Frontal cortex (tissue), 4 donors: ENCODE data around the gene SNX4. TPM values are rescaled to one million over a fixed set of nuclear protein-coding genes. Genes with fewer than 3 reads are reported as not detected.
A peak's percentile ranks its signal among the peaks of the same experiment; 100 is the strongest.

Experiments used
- DNase-seq, 2 donors: peaks; one replicate each; pipeline ENCODE4 v3.0.0; 2012; ENCODE audit warnings: low spot score in 2 of 2
- FAIRE-seq: peaks from 2 replicates; lab custom pipeline; 2012; peaks lifted over from hg19 to GRCh38; lab: Jason Lieb, UNC
- total RNA-seq: library from RNA; depleted of rRNA; stranded (reverse); fragments of >200 nt; gene quantifications from one replicate; pipeline ENCODE4 v1.2.3, GENCODE V29; 2014
- donor health status: control.
- donor health status: control.
- donor health status: control.

SNX4 gene
- total RNA-seq, 1 donor from 2014 or later, result 106 TPM

DNA sequence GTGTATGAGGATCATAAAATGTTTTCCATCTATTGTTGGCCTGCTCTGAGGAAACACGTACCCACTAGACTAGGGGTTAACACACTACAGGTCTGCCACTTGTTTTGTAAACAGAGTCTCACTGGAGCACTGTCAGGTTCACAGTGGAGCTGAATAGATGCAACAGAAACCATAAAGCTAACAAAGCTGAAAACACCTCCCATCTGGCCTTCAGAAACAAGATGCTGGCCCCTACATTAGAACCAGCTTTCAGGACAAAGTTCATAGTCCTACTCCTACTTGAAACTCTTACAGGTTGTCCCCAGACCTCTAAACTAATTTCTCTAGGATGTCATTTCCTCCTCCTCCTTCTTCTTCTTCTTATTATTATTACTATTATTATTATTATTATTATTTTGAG lies 42.3 kb downstream of the SNX4 start:
- DNase-seq (no peak), FAIRE-seq (no peak)

DNA sequence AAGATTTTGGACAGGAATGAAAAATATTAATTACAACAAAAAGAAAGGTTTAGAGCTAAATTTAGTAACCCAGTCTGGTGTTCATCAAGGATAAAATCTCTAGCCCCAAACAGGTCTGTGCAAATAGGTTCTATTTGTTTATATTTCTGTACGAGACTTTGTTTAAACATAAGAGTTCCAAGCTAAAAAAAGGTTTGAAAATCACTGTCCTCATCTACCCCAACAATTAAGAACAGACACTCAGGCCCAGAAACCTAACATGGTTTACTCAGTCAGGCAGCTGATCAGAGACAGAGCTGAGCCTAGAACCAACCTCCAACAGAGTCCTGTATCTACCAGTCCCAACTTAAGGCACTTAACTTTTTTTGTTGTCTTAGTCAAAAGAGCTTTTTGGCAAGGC lies 49.3 kb downstream of the SNX4 start:
- no peak for DNase-seq

DNA sequence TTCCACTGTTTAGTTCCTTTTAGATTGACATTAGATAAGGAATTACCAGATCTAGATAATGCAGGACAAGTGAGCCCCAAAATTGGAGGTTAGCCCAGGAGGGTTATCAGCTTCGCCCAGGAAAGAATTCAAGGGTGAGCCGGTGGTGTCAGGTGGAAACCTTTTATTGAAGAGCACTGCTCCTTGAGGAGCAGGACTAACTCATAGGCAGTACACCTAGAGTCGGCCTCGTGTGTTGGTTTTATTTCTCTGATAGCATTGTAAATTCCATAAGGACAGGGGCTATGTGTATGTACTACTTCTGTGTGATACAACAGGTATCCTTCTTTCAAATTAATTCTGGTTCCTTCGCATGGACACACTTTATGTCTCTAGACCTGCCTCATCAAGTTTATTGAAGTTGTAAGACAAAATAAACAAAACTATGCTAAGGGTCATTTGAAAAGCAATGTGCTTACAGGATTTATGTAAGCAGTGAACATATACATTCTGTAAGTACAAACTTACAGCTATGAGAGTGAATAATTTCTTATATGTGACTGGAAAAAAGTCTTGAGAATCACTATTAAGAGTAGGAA lies 57.2 kb downstream of the SNX4 start:
- DNase-seq (no peak), FAIRE-seq (no peak)

More for the DNA sequence above, 49.3 kb downstream of the SNX4 start:
- FAIRE-seq, result no peak

DNA sequence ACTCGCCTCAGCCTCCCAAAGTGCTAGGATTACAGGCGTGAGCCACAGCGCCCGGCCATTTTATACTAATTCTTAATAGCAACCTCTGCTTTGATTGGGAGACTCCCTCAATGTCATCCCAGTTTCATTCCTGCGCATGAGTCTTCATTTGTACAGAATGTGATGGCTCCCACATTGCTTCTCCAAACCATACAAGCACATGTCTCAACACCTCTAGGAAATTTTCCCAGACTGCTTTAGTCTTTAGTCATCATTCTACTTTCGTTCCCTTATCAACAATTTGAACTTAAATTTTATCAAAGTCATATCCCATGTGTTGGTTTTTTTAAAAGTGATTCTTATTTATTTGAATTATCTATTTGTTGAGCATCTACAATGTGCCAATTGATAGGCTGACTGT lies 58.1 kb downstream of the SNX4 start:
- DNase-seq (no peak), FAIRE-seq (no peak)

DNA sequence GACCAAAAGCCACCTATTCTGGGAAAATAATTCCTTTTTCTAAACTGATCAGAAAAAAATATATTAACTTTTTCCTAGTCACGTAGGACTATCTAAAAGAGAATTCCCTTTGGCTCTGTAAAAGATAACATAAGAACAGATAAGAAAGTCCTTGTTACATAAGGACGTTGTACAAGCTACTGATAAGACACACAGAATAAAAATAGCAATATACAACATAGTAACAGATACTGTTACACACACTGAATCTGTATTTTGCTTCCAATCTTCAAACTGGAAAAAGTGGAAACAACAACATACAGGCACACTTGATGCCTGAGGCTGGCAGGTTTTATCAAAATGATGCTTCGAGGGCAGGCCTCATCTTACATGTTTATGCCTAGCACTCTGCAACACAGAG lies 59.8 kb downstream of the SNX4 start:
- FAIRE-seq (no peak), DNase-seq (no peak)

DNA sequence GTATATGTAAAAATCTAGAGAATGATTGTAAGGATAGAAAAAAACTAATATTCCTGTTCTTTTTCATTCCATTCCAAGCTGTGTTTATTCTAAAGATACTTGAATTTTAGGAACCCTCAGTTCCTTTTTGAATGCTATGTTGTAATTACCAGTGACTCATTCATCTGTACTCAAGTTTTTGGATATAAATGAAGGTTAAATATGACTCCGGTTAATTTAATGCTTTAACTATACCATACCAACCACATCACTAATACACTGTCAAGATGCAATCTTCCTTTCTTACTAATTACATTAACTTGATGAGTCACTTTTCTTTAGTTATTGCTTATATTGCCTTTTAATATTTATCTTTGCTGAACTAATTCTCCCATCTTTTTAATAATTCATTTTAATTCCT lies 76.1 kb downstream of the SNX4 start:
- DNase-seq, result no peak
- no peak for FAIRE-seq

DNA sequence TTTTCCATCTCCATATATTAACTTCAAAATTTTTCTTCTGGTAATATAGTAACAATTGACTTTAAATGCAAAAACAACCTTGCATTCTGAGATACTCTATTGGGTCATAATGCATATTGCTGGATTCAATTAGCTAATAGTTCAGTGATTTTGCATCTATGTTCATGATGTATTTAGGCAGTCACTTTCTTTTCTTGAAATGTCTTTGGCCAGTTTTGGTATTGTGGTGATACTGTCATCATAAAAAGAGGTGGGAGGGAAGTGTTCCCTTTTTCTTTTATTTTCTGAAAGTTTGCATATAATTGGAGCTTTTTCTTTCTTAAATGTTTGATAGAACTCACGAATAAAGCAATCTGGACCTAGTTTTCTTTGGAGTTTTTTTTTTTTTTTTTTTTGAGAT lies 77.5 kb downstream of the SNX4 start:
- DNase-seq (no peak), FAIRE-seq (no peak)

DNA sequence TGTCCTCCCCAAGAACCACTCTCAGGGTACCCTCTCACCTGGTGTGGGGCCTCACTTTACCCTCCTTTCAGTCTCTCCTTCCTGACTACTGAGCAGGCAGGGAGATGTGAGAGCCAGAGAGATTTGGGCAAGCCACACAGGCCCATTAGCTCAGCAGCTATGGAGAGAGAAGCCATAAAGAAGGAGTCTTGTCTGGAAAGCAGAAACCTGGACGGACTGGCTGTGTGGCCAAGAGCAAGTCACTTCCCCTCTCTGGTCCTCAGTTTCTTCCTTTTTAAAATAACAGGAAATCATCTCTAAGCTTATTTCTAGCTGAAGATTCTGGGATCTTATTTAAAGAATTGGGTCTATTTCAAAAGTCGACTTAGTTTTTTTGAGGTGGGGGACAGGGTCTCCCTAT lies 79.0 kb downstream of the SNX4 start:
- FAIRE-seq, result no peak
- no peak for DNase-seq

DNA sequence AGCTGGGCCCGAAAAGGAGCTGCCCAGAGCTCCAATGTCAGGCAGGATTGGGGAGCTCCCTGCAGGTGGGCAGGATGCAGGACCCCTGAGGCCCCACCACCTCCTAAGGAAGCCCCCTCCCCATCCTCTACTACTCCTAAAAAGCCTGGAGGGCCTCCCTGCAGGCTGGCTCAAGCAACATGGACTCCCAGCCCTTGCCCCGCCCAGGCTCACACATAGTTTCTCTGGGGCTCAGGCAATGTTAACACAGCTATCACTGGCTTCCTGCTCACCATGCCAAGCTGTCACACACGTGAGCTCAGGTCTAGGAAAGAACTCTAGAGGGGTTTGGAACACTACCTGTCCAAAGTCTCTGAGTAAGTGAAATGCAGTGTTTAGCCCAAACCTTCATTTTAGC lies 79.4 kb downstream of the SNX4 start:
- FAIRE-seq, result no peak
- DNase-seq, result no peak

DNA sequence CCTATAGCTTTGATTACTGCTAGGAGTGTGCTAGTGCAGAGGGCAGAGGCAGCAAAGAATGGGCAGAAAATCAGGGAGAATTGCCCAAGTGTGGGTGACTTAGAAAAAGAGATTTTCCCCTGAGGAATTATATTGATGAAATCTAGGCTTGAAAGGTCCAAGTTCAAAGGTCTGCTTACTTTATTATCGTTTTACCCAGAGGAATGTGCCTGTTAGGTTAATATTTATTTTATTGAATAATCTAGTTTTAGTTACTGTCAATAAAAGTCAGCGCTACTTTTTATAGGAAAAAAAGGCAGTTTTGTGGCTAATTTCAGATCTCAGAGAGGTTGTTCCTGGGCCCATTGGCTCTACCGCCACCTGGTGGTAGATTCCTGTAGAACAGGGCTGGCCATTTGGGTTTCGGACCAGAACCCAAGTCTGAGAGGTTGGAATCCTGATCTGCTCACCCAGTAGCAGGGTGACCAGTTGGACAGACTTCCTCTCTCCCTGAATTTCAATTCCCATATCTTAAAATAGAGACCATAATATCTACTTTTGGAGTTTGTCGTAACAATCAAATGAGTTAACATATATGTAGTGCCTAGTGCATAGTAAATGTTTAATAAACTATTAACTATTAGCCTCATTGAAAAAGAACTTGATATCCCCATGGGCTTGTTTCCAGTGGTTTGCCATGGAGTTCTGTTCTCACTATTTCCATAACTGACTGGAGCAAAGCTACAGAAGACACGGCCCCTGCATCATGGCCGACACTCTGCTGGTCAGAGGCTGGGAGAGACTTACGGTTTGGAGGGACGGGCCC lies 82.2 kb downstream of the SNX4 start:
- DNase-seq (peak; percentile 12 to 48), FAIRE-seq (no peak)

DNA sequence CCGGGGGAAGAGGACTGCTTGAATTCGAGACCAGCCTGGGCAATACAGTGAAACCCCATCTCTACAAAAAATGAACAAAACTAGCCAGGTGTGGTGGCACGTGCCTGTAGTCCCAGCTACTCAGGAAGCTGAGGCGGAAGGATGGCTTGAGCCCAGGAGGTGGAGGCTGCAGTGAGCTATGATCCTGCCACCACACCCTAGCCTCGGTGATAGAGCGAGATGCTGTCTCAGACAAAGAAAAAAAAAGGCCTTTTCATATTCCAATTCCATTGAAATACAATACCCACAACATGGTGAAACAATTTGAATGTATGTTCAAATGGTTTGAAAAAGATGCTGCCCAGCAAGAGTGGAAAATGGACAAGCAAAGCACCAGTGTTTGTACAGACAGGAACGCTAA lies 83.1 kb downstream of the SNX4 start:
- no peak for DNase-seq
- FAIRE-seq, result no peak

DNA sequence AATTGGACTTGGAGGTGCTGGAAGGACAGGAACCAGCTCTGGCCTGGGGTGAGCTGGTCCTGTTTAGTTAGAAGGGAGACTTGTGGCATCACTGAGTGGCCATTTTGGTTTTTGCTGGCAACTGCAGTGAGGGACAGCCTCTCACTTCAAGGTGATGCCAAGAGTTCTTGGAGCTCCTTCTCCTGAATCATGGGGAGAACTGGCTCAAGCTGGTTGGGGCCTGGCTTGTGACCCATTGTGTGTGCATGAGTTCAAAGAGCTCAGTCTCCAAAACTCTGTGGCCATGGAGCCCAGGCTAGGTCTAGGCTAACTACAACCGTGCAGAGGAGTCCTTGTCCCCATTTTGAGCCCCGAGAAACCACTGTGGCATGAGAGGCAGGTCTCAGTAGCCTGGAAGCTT lies 84.8 kb downstream of the SNX4 start:
- FAIRE-seq (no peak), DNase-seq (no peak)

DNA sequence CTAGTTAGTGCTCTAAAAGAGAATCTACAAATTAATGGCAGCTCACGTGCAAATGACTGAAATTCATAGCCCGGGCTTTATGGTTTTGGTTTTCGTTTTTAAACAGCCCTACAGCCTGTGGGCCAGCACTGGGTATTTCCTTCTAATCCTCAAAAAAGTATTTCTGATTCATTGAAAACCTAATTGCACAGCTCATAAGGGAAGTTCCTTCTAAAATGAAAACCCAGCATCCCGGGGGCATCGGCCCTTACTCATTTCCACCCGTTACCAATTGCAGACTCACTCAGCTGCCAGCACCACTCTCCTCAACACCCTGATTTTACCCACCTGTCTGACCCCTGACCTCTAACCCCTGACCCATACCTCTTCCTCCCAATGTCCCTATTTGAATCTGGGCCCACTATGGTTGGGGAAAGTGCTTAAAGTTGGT lies 85.4 kb downstream of the SNX4 start:
- no peak for FAIRE-seq
- no peak for DNase-seq

DNA sequence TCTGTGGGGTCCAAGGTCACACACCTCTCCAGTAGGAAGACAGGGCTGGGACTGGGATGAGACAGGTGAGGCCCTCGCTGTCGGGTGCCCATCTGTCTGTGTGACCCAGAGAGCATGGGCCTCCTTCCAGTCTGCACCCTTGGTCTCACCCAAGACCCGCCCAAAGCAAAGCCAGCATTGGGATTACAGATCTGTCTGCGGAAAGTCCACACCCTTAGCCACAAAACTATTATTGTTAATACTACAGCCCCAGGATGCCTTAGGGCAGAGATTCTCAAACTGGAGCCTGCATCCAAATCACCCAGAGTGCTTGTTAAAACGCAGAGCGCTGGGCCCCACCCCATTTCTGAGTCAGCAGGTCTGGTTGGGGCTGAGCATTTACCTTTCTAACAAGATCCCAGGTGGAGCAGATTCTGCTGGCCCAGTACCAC lies 86.4 kb downstream of the SNX4 start:
- DNase-seq (no peak), FAIRE-seq (no peak)

DNA sequence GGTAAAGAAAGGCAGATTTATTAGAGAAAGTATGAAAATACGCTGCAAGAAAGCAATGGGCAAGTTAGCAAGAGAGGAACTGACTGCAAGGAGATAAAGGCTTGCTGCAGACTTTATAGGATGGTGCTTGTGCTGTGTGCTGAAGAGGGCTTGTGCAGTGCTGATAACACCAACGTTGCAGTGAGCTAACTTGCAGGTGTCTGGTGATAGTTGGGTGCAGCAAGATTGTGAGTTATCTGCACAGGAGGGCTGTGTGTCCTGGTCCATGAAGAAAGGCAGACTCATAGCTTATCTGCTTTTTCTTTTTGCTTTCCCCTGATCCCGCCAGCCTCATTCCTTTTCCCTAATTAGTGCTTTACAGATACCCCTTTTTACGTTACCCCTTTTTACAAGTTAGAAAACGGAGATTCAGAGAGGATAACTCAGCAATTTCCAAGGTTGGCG lies 86.9 kb downstream of the SNX4 start:
- FAIRE-seq, result no peak
- DNase-seq, result no peak

DNA sequence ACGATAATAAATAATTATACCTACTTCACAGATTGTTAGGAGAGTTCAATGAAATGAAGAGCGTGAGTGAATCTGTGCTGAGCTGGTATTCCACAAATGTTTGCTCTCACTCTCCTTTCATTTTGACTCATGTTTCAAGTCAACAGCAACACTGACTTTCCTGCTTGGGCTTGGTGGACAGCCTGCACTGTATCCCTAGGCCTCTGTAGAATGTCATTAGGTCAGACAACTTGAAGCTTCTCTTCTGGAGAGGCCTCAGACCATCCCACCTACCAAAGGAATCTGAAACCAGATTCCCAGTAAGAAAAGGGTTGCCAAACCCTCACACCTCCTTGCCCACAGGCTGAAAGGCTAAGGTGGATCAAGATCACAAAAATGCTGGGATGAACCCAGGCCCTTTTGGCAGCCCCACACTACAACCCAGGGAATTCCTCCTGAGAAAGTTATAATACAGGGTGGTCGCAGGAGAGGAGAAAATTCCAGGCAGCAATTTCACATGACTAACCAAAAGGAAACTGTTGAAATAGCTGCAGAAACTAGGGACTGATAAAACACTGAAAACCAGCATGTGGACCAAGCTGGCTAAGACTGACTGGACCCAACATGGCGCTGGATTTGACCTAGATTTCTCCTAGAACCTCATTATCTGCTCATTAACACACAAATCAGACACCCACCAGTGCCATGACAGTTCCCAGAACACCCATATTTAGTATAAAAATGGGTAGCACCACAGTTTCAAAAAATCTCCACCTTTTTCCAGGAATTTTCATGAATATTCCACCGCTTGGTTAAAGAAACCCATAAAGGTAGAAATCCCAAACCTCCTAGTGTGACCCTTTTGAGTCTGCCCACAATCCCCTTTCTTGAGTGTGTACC lies 87.9 kb downstream of the SNX4 start:
- FAIRE-seq (no peak), DNase-seq (no peak)

DNA sequence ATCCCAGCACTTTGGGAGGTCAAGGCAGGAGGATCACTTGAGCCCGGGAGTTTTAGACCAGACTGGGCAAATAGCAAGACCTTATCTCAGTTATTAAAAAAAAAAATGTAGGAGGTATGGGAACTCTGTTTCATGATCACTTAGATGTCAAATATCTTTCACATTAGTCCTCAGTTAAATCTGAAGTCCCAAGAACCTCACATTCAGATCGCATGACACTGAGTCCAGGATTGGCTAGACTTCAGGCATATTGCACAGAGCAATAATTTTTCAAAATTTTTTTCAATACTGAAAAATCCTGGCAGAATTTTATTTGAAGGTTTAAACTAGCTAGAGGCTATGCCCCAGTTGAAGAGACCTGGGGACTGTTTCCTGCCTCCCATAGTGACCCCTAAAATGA lies 88.6 kb downstream of the SNX4 start:
- FAIRE-seq (no peak), DNase-seq (no peak)

DNA sequence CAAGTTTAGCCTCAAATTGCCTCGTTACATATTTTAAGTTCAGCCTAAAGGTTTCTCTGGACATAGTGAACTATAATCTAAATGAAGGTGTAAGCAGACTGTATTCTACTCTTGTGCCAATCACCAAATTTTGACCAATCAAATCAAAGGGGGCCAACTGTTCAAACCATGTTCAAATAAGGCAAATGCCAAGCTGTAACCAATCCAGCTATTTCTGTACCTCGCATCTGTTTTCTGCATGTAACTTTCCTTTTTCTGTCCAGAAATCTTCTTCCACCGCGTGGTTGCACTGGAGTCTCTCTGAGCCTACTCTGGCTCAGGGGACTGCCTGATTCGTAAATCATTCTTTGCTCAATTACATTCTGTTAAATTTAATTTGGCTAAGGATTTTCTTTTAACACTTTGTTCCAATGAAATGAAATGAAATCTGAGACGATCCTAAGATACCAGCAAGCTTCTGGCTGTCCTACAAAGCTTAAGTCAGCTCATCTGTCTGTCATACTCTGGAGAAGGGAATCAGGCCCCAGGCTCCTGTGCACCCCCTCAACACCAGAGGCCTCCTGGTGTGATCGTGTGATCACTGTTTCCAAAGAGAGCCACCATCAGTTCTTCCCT lies 91.7 kb downstream of the SNX4 start:
- FAIRE-seq, result no peak
- DNase-seq, result no peak

DNA sequence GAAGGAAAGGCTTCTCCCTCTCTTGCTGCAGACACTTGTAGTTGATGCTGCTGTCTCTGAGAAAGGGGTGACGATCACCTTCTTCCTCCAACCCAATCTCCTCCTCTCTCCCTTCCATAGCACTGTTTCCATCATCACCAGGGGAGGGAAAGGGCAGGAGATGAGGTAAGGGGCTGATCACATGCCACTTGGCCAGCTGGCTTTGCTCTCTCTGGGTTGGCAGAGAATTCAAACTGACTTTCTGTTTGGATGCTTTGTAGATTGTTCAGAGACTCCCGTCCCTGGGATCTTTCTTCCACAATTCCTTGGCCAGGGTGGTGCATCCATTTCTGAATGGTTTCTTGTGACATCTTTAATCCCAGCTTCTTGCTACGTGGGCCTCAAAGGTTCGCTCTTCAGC lies 101.7 kb downstream of the SNX4 start:
- DNase-seq (no peak), FAIRE-seq (no peak)

DNA sequence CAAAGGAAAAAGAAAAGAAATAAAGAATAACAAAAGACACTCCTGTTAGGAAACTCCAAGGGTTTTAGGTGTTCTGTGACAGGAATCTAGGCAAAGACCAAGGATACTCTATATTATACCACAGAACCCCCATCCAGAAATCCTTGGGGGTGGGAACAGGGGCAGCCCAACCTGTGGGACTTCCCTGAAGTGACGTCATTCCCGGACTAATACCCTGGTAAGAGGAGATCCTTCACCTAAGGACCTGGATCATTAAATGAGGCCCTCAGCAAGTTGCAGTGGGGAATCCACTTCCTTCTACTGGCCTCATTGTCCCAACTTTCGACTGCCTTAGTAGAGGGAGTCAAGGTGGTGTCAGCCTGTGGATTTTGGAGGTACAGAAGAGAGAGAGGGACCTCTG lies 103.8 kb downstream of the SNX4 start:
- DNase-seq, result no peak
- no peak for FAIRE-seq
